GM21576 (cell line): ENCODE data around the gene ZNF35.
"Not testable (repeated sequence)": the region's sequence is repeated elsewhere in the genome, so short reads cannot be mapped to it uniquely, and the experiment has no call there.

Experiments
- ATAC-seq: cut with Tn5 transposase; IDR thresholded peaks from one replicate; pipeline ENCODE4 v1.9.1; 2021; ENCODE audit warnings: mild to moderate bottlenecking, moderate library complexity; ENCODE audit not compliant: unreplicated experiment

The ZNF35 gene

GRCh38 chr3:44648564-44649229 lies at the start of gene ZNF35:
TSS of gene ZNF35 (plus strand) at chr3:44648732. CDS start at chr3:44651068, 2,336 bp downstream.
- peak; percentile 95 for ATAC-seq

DNA sequence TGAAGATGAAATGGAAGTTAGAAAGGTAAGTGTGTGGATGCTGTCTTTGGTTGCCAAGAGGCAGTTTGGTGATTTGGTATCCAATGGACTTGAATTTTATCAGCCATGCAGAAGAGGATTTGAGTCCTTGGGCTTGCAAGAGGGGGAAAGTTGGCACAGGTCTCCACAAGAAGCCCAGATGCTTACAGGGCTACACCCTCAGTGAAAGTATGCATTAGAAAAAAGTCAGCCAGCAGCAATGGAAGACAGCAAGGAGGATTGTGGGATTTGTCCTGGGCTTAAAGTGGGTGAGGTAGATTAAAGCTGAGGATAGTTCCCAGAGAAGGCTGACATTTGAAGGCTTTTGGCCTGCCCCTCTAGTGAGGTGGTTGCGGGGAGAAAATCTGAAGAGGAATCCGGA lies 46.8 kb upstream of the ZNF35 start:
- no peak for ATAC-seq

- no peak for ATAC-seq
Observed at GRCh38 chr3:44612678-44613077, 35.9 kb upstream of the ZNF35 start.

GRCh38 chr3:44624749-44625480 lies 23.6 kb upstream of the ZNF35 start, which contains the start of gene ZNF197:
TSS of gene ZNF197 (plus strand) at chr3:44625036. CDS start at chr3:44629155, 4,119 bp downstream.
- ATAC-seq, result peak; percentile 93

- no peak for ATAC-seq
Observed at GRCh38 chr3:44628716-44629115, 19.8 kb upstream of the ZNF35 start.

DNA sequence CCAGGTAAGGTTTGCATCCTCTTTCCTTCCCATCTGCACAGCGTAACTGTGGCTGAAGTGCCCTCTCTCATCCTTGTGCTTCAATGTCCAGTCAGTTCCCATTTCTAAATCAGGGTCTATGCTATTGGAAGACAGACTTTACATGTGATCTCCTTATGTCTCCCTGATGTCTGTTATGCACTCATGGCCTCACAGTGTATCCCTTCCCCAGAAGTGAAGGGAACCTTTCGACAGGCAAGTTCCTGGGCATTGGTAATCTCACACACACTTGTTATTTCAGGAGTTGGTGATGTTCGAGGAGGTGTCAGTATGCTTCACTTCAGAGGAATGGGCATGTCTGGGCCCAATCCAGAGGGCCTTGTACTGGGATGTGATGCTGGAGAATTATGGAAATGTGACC lies 16.3 kb upstream of the ZNF35 start:
- no peak for ATAC-seq

DNA sequence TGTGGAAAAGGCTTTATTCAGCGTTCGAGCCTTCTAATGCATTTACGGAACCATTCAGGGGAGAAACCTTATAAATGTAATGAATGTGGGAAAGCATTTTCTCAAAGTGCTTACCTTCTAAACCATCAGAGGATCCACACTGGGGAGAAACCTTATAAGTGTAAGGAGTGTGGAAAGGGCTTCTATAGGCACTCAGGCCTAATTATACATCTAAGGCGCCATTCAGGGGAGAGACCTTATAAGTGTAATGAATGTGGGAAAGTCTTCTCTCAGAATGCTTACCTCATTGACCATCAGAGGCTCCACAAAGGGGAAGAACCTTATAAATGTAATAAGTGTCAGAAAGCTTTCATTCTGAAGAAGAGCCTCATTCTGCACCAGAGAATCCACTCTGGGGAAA lies 6.2 kb upstream of the ZNF35 start:
- no peak for ATAC-seq

DNA sequence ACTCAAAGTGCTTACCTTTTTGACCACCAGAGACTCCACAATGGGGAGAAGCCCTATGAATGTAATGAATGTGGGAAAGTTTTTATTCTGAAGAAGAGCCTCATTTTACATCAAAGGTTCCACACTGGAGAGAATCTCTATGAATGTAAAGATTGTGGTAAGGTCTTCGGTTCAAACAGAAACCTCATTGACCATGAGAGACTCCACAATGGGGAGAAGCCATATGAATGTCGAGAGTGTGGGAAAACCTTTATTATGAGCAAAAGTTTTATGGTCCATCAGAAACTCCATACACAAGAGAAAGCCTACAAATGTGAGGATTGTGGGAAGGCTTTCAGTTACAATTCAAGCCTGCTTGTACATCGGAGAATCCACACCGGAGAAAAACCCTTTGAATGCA lies 5.5 kb upstream of the ZNF35 start:
- ATAC-seq, result no peak

- ATAC-seq, result no peak
Observed at GRCh38 chr3:44647771-44648170, 761 bp upstream of the ZNF35 start.

DNA sequence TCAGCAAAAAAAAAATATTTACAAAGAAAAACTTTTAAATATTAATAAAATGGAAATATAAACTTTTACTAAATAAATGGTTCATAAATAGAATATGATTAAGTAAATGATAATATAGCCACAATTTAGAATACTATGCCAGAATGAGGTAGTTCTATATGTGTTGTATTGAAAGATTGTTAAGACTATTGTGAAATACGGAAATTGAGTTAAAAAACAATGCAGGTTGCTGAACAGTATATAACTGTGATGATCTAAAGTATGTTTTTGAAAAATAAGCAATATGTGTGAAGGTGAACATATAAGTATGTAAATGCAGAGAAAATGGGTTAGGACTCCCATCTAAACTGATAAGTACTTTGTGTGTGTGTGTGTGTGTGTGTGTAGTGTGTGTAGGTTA lies 1.2 kb downstream of the ZNF35 start:
- ATAC-seq, result no peak

GRCh38 chr3:44654039-44654438 lies 5.5 kb downstream of the ZNF35 start:
- ATAC-seq, result no peak

DNA sequence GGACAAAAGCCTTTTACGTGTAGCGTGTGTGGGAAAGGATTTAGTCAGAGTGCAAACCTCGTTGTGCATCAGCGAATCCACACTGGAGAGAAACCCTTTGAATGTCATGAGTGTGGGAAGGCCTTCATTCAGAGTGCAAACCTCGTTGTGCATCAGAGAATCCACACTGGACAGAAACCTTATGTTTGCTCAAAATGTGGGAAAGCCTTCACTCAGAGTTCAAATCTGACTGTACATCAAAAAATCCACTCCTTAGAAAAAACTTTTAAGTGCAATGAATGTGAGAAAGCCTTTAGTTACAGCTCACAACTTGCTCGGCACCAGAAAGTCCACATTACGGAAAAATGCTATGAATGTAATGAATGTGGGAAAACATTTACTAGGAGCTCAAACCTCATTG lies 10.5 kb downstream of the ZNF35 start:
- no peak for ATAC-seq

GRCh38 chr3:44659434-44659833 lies 10.9 kb downstream of the ZNF35 start:
- no peak for ATAC-seq

DNA sequence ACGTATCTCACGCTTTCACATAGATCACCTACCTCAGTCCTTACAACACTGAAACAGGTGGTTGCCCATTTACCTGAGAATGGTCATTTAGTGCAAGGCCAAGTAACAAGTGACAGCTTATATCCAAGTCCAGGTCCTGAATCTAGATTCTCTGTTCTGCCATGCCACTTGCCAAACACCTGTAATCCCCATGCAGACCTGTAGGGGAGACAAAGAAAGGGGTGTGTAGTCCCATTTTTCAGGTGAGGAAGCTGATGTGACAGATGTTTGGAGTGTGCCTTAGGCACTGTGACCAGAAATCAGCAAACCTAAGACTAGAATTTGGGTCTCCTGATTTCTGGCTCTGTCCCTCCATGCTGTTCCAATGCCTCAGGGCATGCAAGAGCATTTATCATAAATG lies 12.7 kb downstream of the ZNF35 start:
- no peak for ATAC-seq

- ATAC-seq, result no peak
Observed at GRCh38 chr3:44665173-44665572, 16.6 kb downstream of the ZNF35 start.

- no peak for ATAC-seq
Observed at GRCh38 chr3:44666346-44666745, 17.8 kb downstream of the ZNF35 start.

- ATAC-seq, result no peak
Observed at GRCh38 chr3:44669760-44670159, 21.2 kb downstream of the ZNF35 start.

- ATAC-seq, result not testable (repeated sequence)
Observed at GRCh38 chr3:44673466-44673865, 24.9 kb downstream of the ZNF35 start.

DNA sequence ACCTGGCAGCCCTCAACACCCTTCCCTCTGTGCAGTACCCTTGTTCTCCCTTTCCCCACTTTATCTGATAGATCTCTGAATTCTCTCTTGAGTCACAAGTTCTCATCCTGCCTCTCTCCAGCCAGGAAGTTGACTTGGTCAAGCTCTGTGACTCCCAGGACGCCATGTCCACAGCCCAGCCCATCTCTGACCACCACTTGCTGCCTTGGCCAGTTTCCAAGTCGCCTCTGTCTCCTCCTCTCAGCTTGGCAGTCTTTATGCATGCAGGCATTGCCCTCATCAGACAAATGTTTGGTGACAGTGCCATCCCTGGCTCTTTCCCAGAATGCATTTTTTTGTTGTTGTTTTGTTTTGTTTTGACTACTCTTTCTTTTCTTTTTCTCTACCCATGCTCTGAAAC lies 25.7 kb downstream of the ZNF35 start:
- ATAC-seq, result no peak

- no peak for ATAC-seq
Observed at GRCh38 chr3:44678480-44679116, 30.1 kb downstream of the ZNF35 start.

GRCh38 chr3:44680921-44681455 lies 32.5 kb downstream of the ZNF35 start:
- no peak for ATAC-seq
